KMS-11 (cell line): Measurements from ENCODE around the gene MYOZ1.

Experiments used
- H2AFZ ChIP-seq: fragments of 200-600 bp; sonication (generic); 2 replicates; pipeline ENCODE4 v1.6.1; 2016; ENCODE audit warnings: antibody characterized with exemption, mixed run types, low read depth
- H3K27ac ChIP-seq: fragments of 200-600 bp; sonication (generic); 2 replicates; pipeline ENCODE4 v1.6.1; 2016; ENCODE audit warnings: mild to moderate bottlenecking, mixed run types
- H3K27me3 ChIP-seq: fragments of 200-600 bp; sonication (generic); 2 replicates; pipeline ENCODE4 v1.6.1; 2017; ENCODE audit warnings: mild to moderate bottlenecking, low read depth, mixed run types, moderate library complexity; ENCODE audit not compliant: insufficient read depth
- H3K36me3 ChIP-seq: fragments of 200-600 bp; sonication (generic); 2 replicates; pipeline ENCODE4 v1.6.1; 2017; ENCODE audit warnings: mild to moderate bottlenecking, mixed run types; ENCODE audit not compliant: insufficient read depth
- H3K4me1 ChIP-seq: fragments of 200-600 bp; sonication (generic); 2 replicates; pipeline ENCODE4 v1.6.1; 2016; ENCODE audit warnings: mild to moderate bottlenecking, low read depth, mixed run types; ENCODE audit not compliant: poor library complexity, severe bottlenecking
- H3K4me2 ChIP-seq: fragments of 200-600 bp; sonication (generic); 2 replicates; pipeline ENCODE4 v1.7.0; 2016; ENCODE audit warnings: mild to moderate bottlenecking, mixed run types
- H3K4me3 ChIP-seq: fragments of 200-600 bp; sonication (generic); IDR thresholded peaks from 2 replicates; pipeline ENCODE4 v1.6.1; 2017; ENCODE audit warnings: low read depth, low read length, mixed read lengths; ENCODE audit not compliant: insufficient read depth
- H3K79me2 ChIP-seq: fragments of 200-600 bp; sonication (generic); 2 replicates; pipeline ENCODE4 v1.6.1; 2016; ENCODE audit warnings: low read depth, mixed run types; ENCODE audit not compliant: insufficient read depth
- H3K9ac ChIP-seq: fragments of 200-600 bp; sonication (generic); 2 replicates; pipeline ENCODE4 v1.6.1; 2016; ENCODE audit warnings: mild to moderate bottlenecking, mixed run types
- H4K20me1 ChIP-seq: fragments of 200-600 bp; sonication (generic); 2 replicates; pipeline ENCODE4 v1.6.1; 2016; ENCODE audit warnings: mild to moderate bottlenecking, mixed run types; ENCODE audit not compliant: insufficient read depth
- TF ChIP-seq, protein P1 (sequence below): fragments of 200-600 bp; sonication (generic); conservative IDR thresholded peaks from 2 replicates; pipeline ENCODE4 v1.6.1; 2017; ENCODE audit warnings: low read depth, mild to moderate bottlenecking, antibody characterized with exemption, low read length, moderate library complexity, mixed read lengths

Gene MYOZ1

GRCh38 chr10:73593812-73594211, 47.5 kb downstream of the MYOZ1 start:
- no peak overlapping the region for H2AFZ ChIP-seq
- TF ChIP-seq, protein P1, sequence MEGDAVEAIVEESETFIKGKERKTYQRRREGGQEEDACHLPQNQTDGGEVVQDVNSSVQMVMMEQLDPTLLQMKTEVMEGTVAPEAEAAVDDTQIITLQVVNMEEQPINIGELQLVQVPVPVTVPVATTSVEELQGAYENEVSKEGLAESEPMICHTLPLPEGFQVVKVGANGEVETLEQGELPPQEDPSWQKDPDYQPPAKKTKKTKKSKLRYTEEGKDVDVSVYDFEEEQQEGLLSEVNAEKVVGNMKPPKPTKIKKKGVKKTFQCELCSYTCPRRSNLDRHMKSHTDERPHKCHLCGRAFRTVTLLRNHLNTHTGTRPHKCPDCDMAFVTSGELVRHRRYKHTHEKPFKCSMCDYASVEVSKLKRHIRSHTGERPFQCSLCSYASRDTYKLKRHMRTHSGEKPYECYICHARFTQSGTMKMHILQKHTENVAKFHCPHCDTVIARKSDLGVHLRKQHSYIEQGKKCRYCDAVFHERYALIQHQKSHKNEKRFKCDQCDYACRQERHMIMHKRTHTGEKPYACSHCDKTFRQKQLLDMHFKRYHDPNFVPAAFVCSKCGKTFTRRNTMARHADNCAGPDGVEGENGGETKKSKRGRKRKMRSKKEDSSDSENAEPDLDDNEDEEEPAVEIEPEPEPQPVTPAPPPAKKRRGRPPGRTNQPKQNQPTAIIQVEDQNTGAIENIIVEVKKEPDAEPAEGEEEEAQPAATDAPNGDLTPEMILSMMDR = no peak
- H4K20me1 ChIP-seq = no peaks in the 10 kb centered on the region
- no peaks in the 10 kb centered on the region for H3K79me2 ChIP-seq
- H3K4me3 ChIP-seq = no peak overlapping the region
- H3K4me2 ChIP-seq = no peak overlapping the region
- H3K27ac ChIP-seq = no peak overlapping the region
- H3K4me1 ChIP-seq = no peaks in the 10 kb centered on the region
- H3K9ac ChIP-seq = no peak overlapping the region
- H3K36me3 ChIP-seq = no peaks in the 10 kb centered on the region
- H3K27me3 ChIP-seq = no peaks in the 10 kb centered on the region

- no peaks in the 10 kb centered on the region for H3K27me3 ChIP-seq
- no peak overlapping the region for H3K27ac ChIP-seq
These were observed 48.2 kb downstream of the MYOZ1 start for GRCh38 chr10:73593110-73593509.

GRCh38 chr10:73591935-73592699, 49.2 kb downstream of the MYOZ1 start:
- Histone ChIP-seq H3K27ac (no peak overlapping the region), H4K20me1 (no peaks in the 10 kb centered on the region), H3K27me3 (no peaks in the 10 kb centered on the region), H3K4me1 (no peaks in the 10 kb centered on the region), H3K36me3 (no peaks in the 10 kb centered on the region), H3K9ac (no peak overlapping the region), H2AFZ (no peak overlapping the region), H3K4me2 (no peak overlapping the region), H3K79me2 (no peaks in the 10 kb centered on the region), H3K4me3 (no peak overlapping the region)
- TF ChIP-seq, protein P1 = no peak

More at GRCh38 chr10:73593110-73593509, 48.2 kb downstream of the MYOZ1 start:
- no peaks in the 10 kb centered on the region for H3K4me1 ChIP-seq
- no peak overlapping the region for H3K4me2 ChIP-seq
- TF ChIP-seq, protein P1 = no peak
- no peak overlapping the region for H3K4me3 ChIP-seq
- H4K20me1 ChIP-seq = no peaks in the 10 kb centered on the region
- H3K79me2 ChIP-seq = no peaks in the 10 kb centered on the region
- no peak overlapping the region for H2AFZ ChIP-seq
- H3K9ac ChIP-seq = no peak overlapping the region
- no peaks in the 10 kb centered on the region for H3K36me3 ChIP-seq

DNA sequence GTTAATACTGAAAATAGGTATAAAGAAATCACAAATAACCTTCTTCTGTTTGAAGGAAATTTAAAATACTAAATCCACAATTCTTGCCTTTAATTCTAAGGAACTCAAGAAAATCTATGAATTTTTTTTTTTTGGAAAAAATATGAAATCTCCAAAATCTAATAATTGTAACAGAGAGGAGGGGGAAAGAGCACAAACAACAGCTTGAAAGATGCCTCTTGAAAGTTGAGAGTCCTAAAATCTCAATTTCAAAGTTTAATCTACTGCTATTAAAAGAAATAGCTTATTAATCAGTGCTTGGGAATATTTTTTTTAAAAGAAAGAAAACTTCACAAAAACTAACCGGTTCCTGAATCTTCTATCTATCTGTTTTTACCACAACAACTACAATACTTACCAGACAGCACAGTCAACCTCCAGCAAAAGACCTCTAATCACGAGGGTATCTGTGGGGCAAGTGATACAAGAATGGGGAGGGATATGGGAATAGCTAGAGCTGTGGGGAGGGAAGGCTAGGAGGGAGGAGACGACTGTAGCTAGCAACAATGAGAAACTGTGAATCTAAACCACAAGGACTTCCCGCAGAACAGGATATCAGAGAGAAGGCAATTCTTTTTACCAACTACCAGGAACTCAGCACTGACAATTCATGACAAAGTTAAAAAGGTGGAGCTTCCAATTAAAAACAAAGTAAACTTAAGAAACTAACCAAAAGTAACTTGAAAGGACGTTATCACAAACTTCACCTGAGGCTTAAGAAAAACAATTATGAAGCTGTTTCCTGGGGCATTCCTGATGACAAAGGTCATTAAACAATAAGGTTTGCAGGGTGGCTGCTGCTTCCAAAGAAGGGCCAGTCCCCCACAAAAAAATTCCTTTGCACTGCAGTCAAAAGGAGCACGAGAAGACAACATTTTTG, 50.1 kb downstream of the MYOZ1 start, which contains the start of gene USP54:
Gene USP54 (minus strand): TSS at position 462 of the 919 bp plus-strand sequence. CDS start 15,684 bp downstream, outside the sequence.
- no peak within 1 kb of the TSS for H3K4me3 ChIP-seq

More for the DNA sequence above, 50.1 kb downstream of the MYOZ1 start, which contains the start of gene USP54:
- Histone ChIP-seq H3K4me2 (no peak within 1 kb of the TSS), H3K27ac (no peak within 1 kb of the TSS), H2AFZ (no peak within 1 kb of the TSS), H3K9ac (no peak within 1 kb of the TSS), H3K4me1 (no peaks in the 10 kb centered on the region), H3K27me3 (no peaks in the 10 kb centered on the region), H4K20me1 (no peaks in the 10 kb centered on the region), H3K79me2 (no peaks in the 10 kb centered on the region), H3K36me3 (no peaks in the 10 kb centered on the region)
- TF ChIP-seq, protein P1 = no peak
